Activated CD8-positive, alpha-beta T cell treated with anti-CD3 and anti-CD28 coated beads for 36 hours (primary cell): ENCODE results near the gene CTDSPL. TPM values are rescaled to one million over a fixed set of nuclear protein-coding genes. Genes with fewer than 3 reads are reported as not detected.

Experiments used
- ATAC-seq: fragments of 200-7000 bp; cut with Tn5 transposase; one replicate; pipeline ENCODE4 v1.10.0; 2021; ENCODE audit warnings: mild to moderate bottlenecking, moderate library complexity
- CTCF ChIA-PET: fragments of 350-600 bp; sonication (Branson Sonifier 250); formaldehyde crosslinking; loops from one replicate; lab custom pipeline; 2021; ENCODE audit warnings: antibody characterized with exemption; lab: Charles Lee
- POLR2A ChIA-PET: fragments of 350-600 bp; sonication (Branson Sonifier 250); formaldehyde crosslinking; loops from one replicate; lab custom pipeline; 2021; ENCODE audit warnings: antibody characterized with exemption; lab: Charles Lee
- DNase-seq: peaks from one replicate; pipeline ENCODE4 v3.0.0-alpha.2; 2020
- H3K27ac Mint-ChIP-seq: one replicate; pipeline ENCODE4 v1.8.0; 2021; ENCODE audit warnings: mild to moderate bottlenecking, mixed read lengths
- H3K27me3 Mint-ChIP-seq: one replicate; pipeline ENCODE4 v1.8.0; 2021; ENCODE audit warnings: mixed read lengths
- H3K36me3 Mint-ChIP-seq: one replicate; pipeline ENCODE4 v1.8.0; 2021; ENCODE audit warnings: low read depth, mixed read lengths
- H3K4me1 Mint-ChIP-seq: one replicate; pipeline ENCODE4 v1.8.0; 2021; ENCODE audit warnings: low read depth, mixed read lengths
- H3K4me3 Mint-ChIP-seq: one replicate; pipeline ENCODE4 v1.8.0; 2021; ENCODE audit warnings: mild to moderate bottlenecking, moderate library complexity, mixed read lengths
- H3K9me3 Mint-ChIP-seq: one replicate; pipeline ENCODE4 v1.8.0; 2021; ENCODE audit warnings: mixed read lengths
- CTCF ChIP-seq: fragments of 200-600 bp; IDR thresholded peaks from one replicate; pipeline ENCODE4 v1.8.0; 2022; ENCODE audit warnings: antibody characterized with exemption, mild to moderate bottlenecking
- intact Hi-C: fragments of 100-400 bp; cut with micrococcal nuclease; formaldehyde crosslinking; loops from one replicate; pipeline ENCODE4 v1.10.0; 2022
- total RNA-seq, 2 experiments: library from RNA; stranded (reverse); gene quantifications; one replicate each; pipeline ENCODE4 v1.2.3, GENCODE V29; 2021

Gene CTDSPL
- total RNA-seq, 2 experiments from 2014 or later, result 1.2 to 1.7 TPM

DNA sequence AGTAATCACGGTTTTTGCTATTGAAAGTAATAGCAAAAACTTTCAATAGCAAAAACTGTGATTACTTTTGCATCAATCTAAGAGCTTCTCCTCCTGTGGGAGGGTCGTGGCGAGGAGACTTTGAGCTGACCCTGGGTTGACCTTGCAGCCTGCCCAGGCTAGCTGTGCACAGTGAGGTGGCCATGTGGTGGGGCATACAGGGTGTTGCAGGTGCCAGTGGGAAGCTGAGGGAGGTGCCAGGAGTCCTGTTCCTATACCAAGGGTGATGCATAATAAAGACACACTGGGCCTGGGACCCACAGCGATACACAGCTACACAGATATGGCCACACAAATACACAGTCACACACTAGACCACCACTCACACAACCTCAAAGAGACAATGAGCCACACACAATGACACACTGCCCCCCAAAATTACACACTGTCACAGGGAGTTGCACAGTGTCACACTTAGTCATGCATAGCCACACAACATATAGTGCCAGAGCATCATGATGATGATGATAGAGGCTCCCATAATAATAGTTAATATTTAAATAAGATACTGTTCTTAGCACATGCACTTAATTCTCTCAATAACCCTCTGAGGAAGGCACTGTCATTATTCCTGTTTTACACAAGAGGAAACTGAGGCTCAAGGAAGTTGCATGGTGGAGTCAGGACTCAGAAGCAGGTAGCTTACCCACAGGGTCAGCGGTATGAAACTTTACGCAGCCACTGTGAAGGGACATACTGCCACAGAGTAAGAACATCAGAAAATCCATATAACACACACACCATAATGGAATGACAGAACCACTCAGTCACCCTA, 161.4 kb downstream of the CTDSPL start:
- peaks cover 4% of the 10 kb centered on the region for H3K36me3 Mint-ChIP-seq
- ChIA-PET CTCF (interaction anchor here (1.2 to 4.2 kb wide), 4 partner anchors 11 to 49 kb away, joined by 3 to 21 read pairs (median 8); no protein-coding TSS in a partner anchor), POLR2A (interaction anchor here (0.9 to 1.1 kb wide), 3 partner anchors 9 to 30 kb away, joined by 3 to 5 read pairs (median 3); no protein-coding TSS in a partner anchor)
- H3K4me1 Mint-ChIP-seq, result peaks cover 23% of the 10 kb centered on the region
- peaks cover 3% of the 10 kb centered on the region for H3K27me3 Mint-ChIP-seq
- H3K27ac Mint-ChIP-seq, result peak overlapping the region; percentile 93
- intact Hi-C loops, result no loop called here
- peak overlapping the region; percentile 81 for H3K4me3 Mint-ChIP-seq
- ATAC-seq, result no peak
- no peaks in the 10 kb centered on the region for H3K9me3 Mint-ChIP-seq
- TF ChIP-seq CTCF, result no peak
- DNase-seq, result peak; percentile 21

GRCh38 chr3:38026856-38027255, 165.2 kb downstream of the CTDSPL start:
- Mint-ChIP-seq H3K27ac (no peak overlapping the region), H3K9me3 (no peaks in the 10 kb centered on the region), H3K4me3 (no peak overlapping the region), H3K27me3 (peaks cover 7% of the 10 kb centered on the region), H3K4me1 (peaks cover 38% of the 10 kb centered on the region), H3K36me3 (no peaks in the 10 kb centered on the region)
- POLR2A ChIA-PET, result no interaction called here
- ATAC-seq, result no peak
- DNase-seq, result no peak
- intact Hi-C loops, result no loop called here
- no peak for TF ChIP-seq CTCF
- CTCF ChIA-PET, result interaction anchor here (1.3 kb wide), 1 partner anchor 12 kb away, joined by 3 read pairs; the partner anchor contains the start of gene DLEC1

GRCh38 chr3:38027466-38028465, 166.1 kb downstream of the CTDSPL start:
- ATAC-seq (no peak), DNase-seq (no peak)
- POLR2A ChIA-PET, result no interaction called here
- H3K9me3 Mint-ChIP-seq, result no peaks in the 10 kb centered on the region
- H3K27me3 Mint-ChIP-seq, result peaks cover 10% of the 10 kb centered on the region
- H3K27ac Mint-ChIP-seq, result no peak overlapping the region
- intact Hi-C loops, result no loop called here
- no peaks in the 10 kb centered on the region for H3K36me3 Mint-ChIP-seq
- no peak for TF ChIP-seq CTCF
- peak overlapping the region; percentile 14 for H3K4me3 Mint-ChIP-seq
- CTCF ChIA-PET, result interaction anchor here (1.3 kb wide), 1 partner anchor 11 kb away, joined by 3 read pairs; the partner anchor contains the start of gene DLEC1
- peaks cover 38% of the 10 kb centered on the region for H3K4me1 Mint-ChIP-seq

- H3K27me3 Mint-ChIP-seq, result peaks cover 15% of the 10 kb centered on the region
- POLR2A ChIA-PET, result interaction anchor here (1.0 kb wide), 2 partner anchors 27 to 32 kb away, joined by 3 read pairs; no protein-coding TSS in a partner anchor
- peaks cover 28% of the 10 kb centered on the region for H3K4me1 Mint-ChIP-seq
- H3K4me3 Mint-ChIP-seq, result peak overlapping the region; percentile 14
- DNase-seq (no peak), ATAC-seq (no peak)
- no peak for TF ChIP-seq CTCF
- H3K9me3 Mint-ChIP-seq, result no peaks in the 10 kb centered on the region
- CTCF ChIA-PET, result interaction anchor here (1.0 kb wide), 1 partner anchor 174 kb away, joined by 4 read pairs; no protein-coding TSS in a partner anchor
- intact Hi-C loops, result no loop called here
- H3K27ac Mint-ChIP-seq, result no peak overlapping the region
- H3K36me3 Mint-ChIP-seq, result no peaks in the 10 kb centered on the region
Observed at GRCh38 chr3:38028621-38029361, 167.1 kb downstream of the CTDSPL start.
